Stomach (tissue), 9 donors: ENCODE measurements around the gene STX1B. TPM values are rescaled to one million over a fixed set of nuclear protein-coding genes. Genes with fewer than 3 reads are reported as not detected.

ENCODE experiments used
- DNase-seq, 2 donors: peaks; one replicate each; pipeline versions ENCODE4 v3.0.0 to v3.0.0-alpha.2; 2013 to 2019
- H3K27ac ChIP-seq, 5 donors: fragments of 200-600 bp in 4 of 5; sonication (generic) in 4 of 5; one replicate each; pipeline ENCODE4 v1.5.1; 2013 to 2019; ENCODE audit warnings: mild to moderate bottlenecking in 1 of 5, moderate library complexity in 1 of 5
- H3K27me3 ChIP-seq, 3 donors: fragments of 200-600 bp; sonication (generic); one replicate each; pipeline ENCODE4 v1.5.1; 2017 to 2019; ENCODE audit warnings: mixed run types in 1 of 3
- H3K36me3 ChIP-seq, 4 donors: fragments of 200-600 bp; sonication (generic); 1 replicate in 3 of 4; 2 replicates in 1 of 4; pipeline ENCODE4 v1.5.1; 2016 to 2019
- H3K4me1 ChIP-seq, 4 donors: fragments of 200-600 bp; sonication (generic); one replicate each; pipeline ENCODE4 v1.5.1; 2016 to 2019
- H3K4me3 ChIP-seq, 4 donors: fragments of 200-600 bp; sonication (generic) in 3 of 4; one replicate each; pipeline ENCODE4 v1.5.1; 2016 to 2019; ENCODE audit warnings: mild to moderate bottlenecking in 1 of 4
- H3K9me3 ChIP-seq, 4 donors: fragments of 200-600 bp; sonication (generic); one replicate each; pipeline ENCODE4 v1.5.1; 2016 to 2019
- EP300 ChIP-seq: sonication (generic); formaldehyde crosslinking; IDR thresholded peaks from one replicate; pipeline ENCODE4 v1.6.1; 2017; ENCODE audit warnings: antibody characterized with exemption
- POLR2A ChIP-seq, 4 donors: fragments of 450-650 bp; IDR thresholded peaks; one replicate each; pipeline ENCODE4 v1.6.1; 2016; ENCODE audit warnings: antibody characterized with exemption in 4 of 4, control low read depth in 2 of 4, mild to moderate bottlenecking in 1 of 4, moderate library complexity in 1 of 4
- POLR2AphosphoS5 ChIP-seq, 3 donors: sonication (generic); formaldehyde crosslinking; IDR thresholded peaks; one replicate each; pipeline ENCODE4 v1.6.1; 2016; ENCODE audit warnings: antibody characterized with exemption in 3 of 3
- WGBS, 5 donors: extraction: QIAGEN DNeasy Blood & Tissue Kit in 3 of 5; methylation state at CpG; one replicate each; pipeline versions ENCODE4 v1.1.5 to v1.1.7; 2013 to 2018; 5-methylcytosine and 5-hydroxymethylcytosine counted together
- intact Hi-C: fragments of 100-400 bp; cut with DNase I; formaldehyde crosslinking; loops from one replicate; pipeline ENCODE4 v1.15.1; 2023; ENCODE audit warnings: low total_unique reads
- polyA plus RNA-seq, 3 donors: library from polyadenylated mRNA; stranded (reverse); fragments of 200-250 nt; gene quantifications; one replicate each; pipeline ENCODE4 v1.2.3, GENCODE V29; 2013
- total RNA-seq, 5 donors: library from RNA; depleted of rRNA; stranded (reverse); fragments of >200 nt; gene quantifications; one replicate each; pipeline versions ENCODE4 v1.1.0 to v1.2.3, GENCODE V29; 2014 to 2016
- TF ChIP-seq, protein P1 (sequence below), 7 experiments: fragments of 450-650 bp in 4 of 7; fragments of 200-600 bp in 3 of 7; sonication (generic) in 3 of 7; IDR thresholded peaks; one replicate each; pipeline ENCODE4 v1.5.1; 2016 to 2019; ENCODE audit warnings: antibody characterized with exemption in 7 of 7, control low read depth in 2 of 7, mild to moderate bottlenecking in 1 of 7
- donor health status: healthy with polysubstance abuse.
- donor health status: Bipolar disorder and iron deficiency.
- donor health status: healthy.

Gene STX1B
- total and polyA plus RNA-seq, 8 donors, result 0.15 to 1.00 (median 0.66) TPM; not detected in 4

- H3K36me3 ChIP-seq, result peaks cover 91 to 100% (median 100%) of the 10 kb centered on the region in 4 donors
- H3K4me3 ChIP-seq, result no peak overlapping the region
- H3K4me1 ChIP-seq, result no peaks in the 10 kb centered on the region
- no peak for DNase-seq
- TF ChIP-seq, protein P1, sequence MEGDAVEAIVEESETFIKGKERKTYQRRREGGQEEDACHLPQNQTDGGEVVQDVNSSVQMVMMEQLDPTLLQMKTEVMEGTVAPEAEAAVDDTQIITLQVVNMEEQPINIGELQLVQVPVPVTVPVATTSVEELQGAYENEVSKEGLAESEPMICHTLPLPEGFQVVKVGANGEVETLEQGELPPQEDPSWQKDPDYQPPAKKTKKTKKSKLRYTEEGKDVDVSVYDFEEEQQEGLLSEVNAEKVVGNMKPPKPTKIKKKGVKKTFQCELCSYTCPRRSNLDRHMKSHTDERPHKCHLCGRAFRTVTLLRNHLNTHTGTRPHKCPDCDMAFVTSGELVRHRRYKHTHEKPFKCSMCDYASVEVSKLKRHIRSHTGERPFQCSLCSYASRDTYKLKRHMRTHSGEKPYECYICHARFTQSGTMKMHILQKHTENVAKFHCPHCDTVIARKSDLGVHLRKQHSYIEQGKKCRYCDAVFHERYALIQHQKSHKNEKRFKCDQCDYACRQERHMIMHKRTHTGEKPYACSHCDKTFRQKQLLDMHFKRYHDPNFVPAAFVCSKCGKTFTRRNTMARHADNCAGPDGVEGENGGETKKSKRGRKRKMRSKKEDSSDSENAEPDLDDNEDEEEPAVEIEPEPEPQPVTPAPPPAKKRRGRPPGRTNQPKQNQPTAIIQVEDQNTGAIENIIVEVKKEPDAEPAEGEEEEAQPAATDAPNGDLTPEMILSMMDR (IDR thresholded peaks at IDR 0.05), result no peak
- TF ChIP-seq EP300 (no peak), POLR2AphosphoS5 (IDR thresholded peaks at IDR 0.05) (no peak), POLR2A (IDR thresholded peaks at IDR 0.05) (no peak)
- H3K27ac ChIP-seq, result no peak overlapping the region
- no peaks in the 10 kb centered on the region for H3K9me3 ChIP-seq
- 93 to 97% (median 96%) methylated on average over 14 of the region's 14 CpGs for WGBS, 5 donors
- no peaks in the 10 kb centered on the region for H3K27me3 ChIP-seq
- intact Hi-C loops, result no loop called here
Observed at GRCh38 chr16:30971298-30971697, 39.1 kb downstream of the STX1B start.

DNA sequence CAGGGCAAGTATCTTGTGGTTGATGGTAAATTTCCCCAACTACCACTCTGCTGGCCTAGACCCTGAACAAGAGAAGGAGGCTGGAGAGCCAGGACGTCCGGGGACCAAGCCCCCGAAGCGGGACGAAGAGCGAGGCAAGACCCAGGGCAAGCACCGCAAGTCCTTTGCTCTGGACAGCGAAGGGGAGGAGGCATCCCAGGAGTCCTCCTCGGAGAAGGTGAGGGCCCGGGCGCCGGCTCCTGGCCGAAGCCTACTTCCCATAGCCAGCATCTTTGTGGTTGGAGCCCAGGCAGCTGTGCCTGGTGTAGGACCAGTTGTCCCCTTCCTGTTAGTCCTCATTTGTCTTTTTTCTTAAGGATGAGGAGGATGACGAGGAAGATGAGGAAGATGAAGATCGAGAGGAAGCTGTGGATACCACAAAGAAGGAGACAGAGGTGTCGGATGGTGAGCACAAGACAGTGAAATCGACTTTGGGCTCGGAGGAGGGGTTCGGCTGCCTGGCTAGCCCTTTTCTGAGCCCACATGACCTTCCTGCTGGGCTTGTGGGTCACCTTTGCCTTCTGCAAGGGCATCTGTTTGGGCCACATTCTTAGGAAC lies 41.1 kb downstream of the STX1B start:
- no peaks in the 10 kb centered on the region for H3K27me3 ChIP-seq
- H3K9me3 ChIP-seq, result no peaks in the 10 kb centered on the region
- 91 to 97% (median 97%) methylated on average over 19 of the region's 19 CpGs for WGBS, 5 donors
- DNase-seq, result no peak
- H3K4me3 ChIP-seq, result no peak overlapping the region
- intact Hi-C loops, result no loop called here
- H3K4me1 ChIP-seq, result no peaks in the 10 kb centered on the region
- TF ChIP-seq EP300, result no peak
- TF ChIP-seq, protein P1 (IDR thresholded peaks at IDR 0.05), result no peak
- TF ChIP-seq POLR2A (IDR thresholded peaks at IDR 0.05), result no peak
- TF ChIP-seq POLR2AphosphoS5 (IDR thresholded peaks at IDR 0.05), result no peak
- peaks cover 98 to 100% (median 100%) of the 10 kb centered on the region in 4 donors for H3K36me3 ChIP-seq
- no peak overlapping the region for H3K27ac ChIP-seq

GRCh38 chr16:30967795-30968194 lies 42.6 kb downstream of the STX1B start:
- intact Hi-C loops, result no loop called here
- no peak overlapping the region for H3K27ac ChIP-seq
- no peaks in the 10 kb centered on the region for H3K27me3 ChIP-seq
- no peaks in the 10 kb centered on the region for H3K9me3 ChIP-seq
- DNase-seq, result no peak
- no peak for TF ChIP-seq EP300
- TF ChIP-seq POLR2AphosphoS5 (IDR thresholded peaks at IDR 0.05), result no peak
- no peak for TF ChIP-seq POLR2A (IDR thresholded peaks at IDR 0.05)
- TF ChIP-seq, protein P1 (IDR thresholded peaks at IDR 0.05), result no peak
- H3K4me3 ChIP-seq, result no peak overlapping the region
- peaks cover 98 to 100% (median 100%) of the 10 kb centered on the region in 4 donors for H3K36me3 ChIP-seq
- no peaks in the 10 kb centered on the region for H3K4me1 ChIP-seq
- 87 to 94% (median 89%) methylated on average over 4 of the region's 4 CpGs for WGBS, 5 donors

DNA sequence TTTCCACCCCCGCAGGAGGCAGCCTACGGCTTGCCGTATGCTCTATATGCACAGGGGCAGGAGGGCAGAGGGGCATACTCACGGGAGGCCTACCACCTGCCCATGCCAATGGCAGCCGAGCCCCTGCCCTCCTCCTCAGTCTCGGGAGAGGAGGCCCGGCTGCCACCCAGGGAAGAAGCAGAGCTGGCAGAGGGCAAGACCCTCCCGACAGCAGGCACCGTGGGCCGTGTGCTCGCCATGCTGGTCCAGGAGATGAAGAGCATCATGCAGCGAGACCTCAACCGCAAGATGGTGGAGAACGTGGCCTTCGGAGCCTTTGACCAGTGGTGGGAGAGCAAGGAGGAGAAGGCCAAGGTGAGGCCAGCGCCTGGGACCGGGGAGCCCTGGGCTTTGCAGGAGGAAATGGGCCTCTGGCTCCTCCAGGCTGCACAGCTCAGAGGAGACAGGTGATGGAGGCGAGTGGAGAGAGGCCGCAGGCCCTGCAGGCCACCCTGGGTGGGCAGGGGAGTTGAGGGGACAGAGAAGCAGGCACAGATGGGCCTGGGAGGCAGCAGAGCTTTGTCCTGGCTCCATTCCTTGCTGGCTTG lies 44.3 kb downstream of the STX1B start:
- Histone ChIP-seq H3K9me3 (no peaks in the 10 kb centered on the region), H3K36me3 (peaks cover 98 to 100% (median 100%) of the 10 kb centered on the region in 4 donors), H3K4me1 (no peaks in the 10 kb centered on the region), H3K4me3 (no peak overlapping the region), H3K27ac (no peak overlapping the region), H3K27me3 (no peaks in the 10 kb centered on the region)
- intact Hi-C loops, result no loop called here
- no peak for DNase-seq
- 92 to 96% (median 94%) methylated on average over 13 to 19 of the region's 19 CpGs for WGBS, 5 donors
- TF ChIP-seq EP300, result no peak
- TF ChIP-seq, protein P1 (IDR thresholded peaks at IDR 0.05), result no peak
- no peak for TF ChIP-seq POLR2A (IDR thresholded peaks at IDR 0.05)
- TF ChIP-seq POLR2AphosphoS5 (IDR thresholded peaks at IDR 0.05), result no peak
